ENCODE data around the gene RASGRF1.

RASGRF1 gene

DNA sequence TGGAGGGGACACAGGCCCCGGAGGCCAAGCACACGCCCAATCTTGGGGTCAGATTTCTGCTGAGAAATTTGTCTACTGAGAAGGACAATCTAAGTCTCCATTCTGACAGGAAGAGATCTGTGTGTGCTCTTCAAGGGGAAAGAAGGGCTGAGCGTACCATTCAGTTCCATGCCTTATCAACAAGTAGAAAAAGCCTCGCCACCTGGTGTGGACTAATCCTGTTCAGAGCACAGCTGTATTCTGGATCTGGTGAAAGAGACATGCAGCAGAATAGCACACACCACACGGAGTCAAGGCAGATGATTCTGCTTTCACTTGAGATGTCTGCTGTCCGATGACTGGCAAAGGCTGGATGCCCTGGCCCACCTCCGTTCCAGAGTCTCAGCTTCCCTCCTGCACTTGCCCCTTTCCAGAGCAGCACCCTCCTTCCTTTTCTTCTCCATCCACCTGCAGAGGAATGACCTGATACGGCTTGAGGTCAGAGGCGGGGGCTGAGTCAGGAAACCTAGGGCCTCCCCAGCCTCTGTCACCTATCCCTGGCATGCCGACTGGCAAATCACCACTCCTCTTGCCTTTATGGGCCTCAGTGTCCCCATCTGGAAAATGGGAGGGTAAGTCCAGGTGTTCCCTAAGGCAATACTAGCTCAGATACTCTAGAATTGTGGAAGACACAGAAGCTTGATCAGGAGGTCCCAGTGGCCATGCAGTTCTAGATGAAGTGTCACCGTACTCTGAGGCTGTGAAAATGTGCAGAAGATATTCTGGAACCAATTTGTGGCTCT, 108.9 kb downstream of the RASGRF1 start:
- DNase-seq = no peak

DNA sequence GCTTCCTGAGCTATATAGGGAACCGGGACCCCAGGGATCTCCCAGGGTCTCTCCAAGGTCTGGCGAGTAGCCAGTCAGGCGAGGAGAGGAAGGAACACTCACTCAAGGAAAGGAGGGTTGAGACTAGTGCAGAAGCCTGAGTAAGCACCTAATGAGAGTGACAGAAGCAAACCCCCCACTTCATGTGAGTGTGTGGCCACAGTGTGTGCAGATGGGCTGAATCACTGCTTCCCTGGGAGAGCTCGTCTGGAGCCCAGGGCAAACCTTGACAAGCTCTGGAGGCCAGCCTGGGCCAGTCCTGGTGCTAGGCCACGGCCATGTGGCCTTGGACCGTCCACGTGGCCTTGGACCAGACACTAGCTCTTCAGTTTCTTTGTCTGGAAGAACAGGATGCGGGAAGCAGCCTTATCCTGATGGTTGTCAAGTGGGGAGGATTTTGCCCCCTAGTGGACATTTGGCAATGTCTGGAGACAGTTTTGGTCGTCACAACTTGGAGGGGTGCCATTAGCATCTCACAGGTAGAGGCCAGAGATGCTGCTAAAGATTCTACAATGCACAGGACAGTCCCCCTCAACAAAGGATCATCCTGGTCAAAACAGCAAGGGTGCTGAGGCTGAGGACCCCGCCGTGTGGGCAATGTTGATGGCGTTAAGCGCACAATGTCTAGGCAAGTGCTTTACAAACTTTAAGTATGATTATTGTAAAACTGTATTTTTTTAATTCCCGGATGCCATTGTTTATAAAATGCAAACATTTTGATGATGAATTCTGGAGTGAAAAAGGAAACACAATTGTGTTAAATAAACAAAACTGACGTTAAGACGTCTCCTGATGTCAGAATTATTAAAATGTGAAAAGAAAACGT, 110.9 kb downstream of the RASGRF1 start:
- DNase-seq = peak in 1 of 5 experiments; percentile 43

DNA sequence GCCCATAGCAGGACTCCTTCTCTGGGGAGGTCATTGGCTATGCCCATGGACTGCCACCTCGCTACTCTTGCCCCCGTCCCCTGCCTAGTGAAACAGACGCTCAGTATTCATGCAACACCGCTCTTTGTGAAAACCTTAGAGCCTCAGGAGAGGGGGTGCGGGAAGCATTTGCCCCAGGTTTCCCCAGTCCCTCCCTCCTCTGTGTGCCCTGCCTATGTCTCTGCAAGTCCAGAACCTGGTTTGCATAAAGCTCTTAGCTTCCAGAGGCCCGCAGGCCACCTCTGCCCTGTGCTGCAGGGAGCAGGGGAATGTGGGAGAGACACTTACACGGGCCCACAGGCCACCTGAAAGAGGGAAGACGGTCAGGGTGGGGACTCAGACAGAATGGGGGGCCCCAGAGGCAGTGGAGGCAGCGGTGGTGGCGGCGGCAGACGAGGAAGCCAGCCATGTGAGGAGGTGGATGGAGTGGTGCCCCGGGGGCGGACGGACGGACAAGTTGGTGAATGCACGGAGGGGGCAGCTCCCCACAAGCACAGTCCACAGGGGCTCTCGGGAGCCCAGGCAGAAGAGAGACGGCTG, 111.9 kb downstream of the RASGRF1 start:
- DNase-seq = no peak

GRCh38 chr15:78977591-78978347, 112.8 kb downstream of the RASGRF1 start:
- DNase-seq = peak in 1 of 5 experiments; percentile 39

GRCh38 chr15:78977091-78977571, 113.4 kb downstream of the RASGRF1 start:
- peak in 1 of 5 experiments; percentile 64 for DNase-seq

GRCh38 chr15:78976691-78977090, 113.9 kb downstream of the RASGRF1 start:
- DNase-seq = no peak

DNA sequence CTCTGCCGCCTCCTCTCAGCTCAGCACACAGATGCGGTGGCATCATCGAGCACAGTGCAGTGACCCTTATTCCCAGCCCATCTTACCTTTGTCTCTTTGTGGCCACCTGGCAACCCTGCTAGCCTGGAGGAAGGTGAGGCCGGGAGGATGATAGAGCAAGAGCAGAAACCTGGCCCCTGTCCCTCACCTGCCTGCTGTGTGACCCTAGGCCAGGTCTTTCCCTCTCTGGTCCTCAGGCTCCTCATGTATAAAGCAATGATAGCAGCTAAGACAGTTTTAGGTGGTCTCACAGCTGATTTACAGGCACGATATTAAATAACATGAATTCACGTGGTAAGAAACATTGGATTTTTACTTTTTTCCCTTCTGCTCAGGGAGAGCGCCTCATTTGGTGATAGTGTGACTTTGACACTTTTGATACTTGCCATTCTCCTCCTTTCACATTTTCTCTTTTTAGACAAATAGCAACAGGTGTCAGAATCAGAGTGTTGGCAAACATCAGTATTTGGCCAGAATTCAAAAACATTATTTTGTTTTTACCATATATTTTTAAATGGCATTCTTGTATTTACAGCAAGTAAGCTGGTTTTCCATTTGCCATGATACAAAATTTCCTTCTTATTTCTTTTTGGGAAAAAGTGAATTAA, 116.2 kb downstream of the RASGRF1 start:
- DNase-seq = no peak

GRCh38 chr15:78969687-78970349, 120.8 kb downstream of the RASGRF1 start:
- DNase-seq = no peak

DNA sequence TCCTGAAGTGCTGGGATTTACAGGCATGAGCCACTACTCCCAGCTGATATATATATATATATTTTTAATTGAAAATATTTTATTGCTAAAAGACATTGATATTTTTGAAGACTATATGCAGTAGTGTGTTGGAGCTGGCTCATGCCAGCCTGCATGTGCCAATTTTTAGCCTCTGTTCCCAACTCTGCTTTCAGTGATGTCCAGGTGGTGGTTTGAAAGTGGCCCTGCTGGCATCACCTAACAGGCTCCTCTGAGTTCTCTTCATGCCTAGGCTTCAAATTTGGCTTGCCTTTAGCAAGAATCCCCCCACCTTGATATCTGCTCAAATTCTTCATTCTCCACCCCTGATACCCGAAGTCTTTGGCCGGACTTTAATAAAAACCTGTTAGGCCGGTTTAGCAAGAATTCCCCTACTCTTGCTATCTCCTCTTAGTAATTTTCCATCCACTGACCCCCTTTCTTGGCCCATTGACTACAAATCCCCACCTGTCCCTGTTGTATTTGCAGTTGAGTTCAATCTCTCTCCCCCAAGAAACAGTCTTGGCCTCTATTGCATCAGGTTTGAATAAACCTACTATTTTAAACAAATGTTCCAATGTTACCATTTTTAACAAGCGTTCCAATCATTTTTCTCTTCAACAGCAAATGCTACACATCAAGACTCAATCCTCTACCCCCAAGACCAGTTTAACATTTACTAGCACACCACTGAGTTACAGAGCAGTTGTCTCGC, 121.9 kb downstream of the RASGRF1 start:
- DNase-seq = no peak

- DNase-seq = no peak
These were observed 122.5 kb downstream of the RASGRF1 start for GRCh38 chr15:78968114-78968513.

GRCh38 chr15:78960308-78960707, 130.3 kb downstream of the RASGRF1 start:
- DNase-seq = no peak

- no peak for DNase-seq
These were observed 131.2 kb downstream of the RASGRF1 start for GRCh38 chr15:78959360-78959759.

DNA sequence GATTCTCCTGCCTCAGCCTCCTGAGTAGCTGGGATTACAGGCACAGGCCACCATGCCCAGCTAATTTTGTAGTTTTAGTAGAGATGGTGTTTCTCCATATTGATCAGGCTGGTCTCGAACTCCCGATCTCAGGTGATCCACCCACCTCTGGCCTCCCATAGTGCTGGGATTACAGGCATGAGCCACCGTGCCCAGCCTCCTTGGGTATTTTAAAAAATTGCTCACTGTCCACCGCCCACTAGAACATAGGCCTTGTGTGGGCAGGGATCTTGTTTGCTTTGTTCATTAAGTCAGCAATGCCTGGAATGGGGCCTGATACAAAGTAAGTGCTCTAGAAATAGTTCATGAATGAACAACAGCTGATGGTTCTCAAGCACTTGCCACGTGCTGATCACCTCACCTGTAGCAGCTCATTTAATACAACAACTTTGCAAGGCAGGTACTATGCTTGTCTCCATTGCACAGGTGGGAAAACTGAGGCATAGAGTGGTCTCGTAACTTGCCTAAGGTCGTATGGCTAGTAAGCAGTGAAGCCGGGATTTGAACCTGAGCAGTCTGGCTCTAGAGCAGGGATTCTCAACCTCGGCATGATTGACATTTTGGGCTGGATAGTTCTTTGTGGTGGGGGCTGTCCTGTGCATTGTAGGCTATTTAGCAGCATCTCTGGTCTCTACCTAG, 133.0 kb downstream of the RASGRF1 start:
- no peak for DNase-seq

DNA sequence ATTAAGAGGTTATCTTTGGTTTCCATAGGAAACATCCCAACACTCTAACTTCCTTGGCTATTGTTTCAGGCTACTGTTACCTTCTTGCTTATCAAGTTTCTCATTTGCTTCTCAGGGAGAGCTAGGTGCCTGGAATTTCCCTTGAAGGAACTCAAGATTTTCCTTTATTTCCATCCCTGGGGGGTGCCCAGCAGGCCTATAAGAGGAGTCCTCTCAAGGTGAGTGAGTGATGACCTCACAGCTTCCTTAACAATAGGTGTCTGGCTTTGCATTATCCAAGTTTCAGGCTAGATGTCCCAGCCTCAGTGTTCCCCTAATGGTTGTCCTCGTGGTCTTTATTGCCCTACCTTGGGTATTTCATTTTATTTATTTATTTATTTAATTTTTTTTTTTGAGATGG, 133.6 kb downstream of the RASGRF1 start:
- no peak for DNase-seq

GRCh38 chr15:78955355-78955754, 135.2 kb downstream of the RASGRF1 start:
- no peak for DNase-seq

DNA sequence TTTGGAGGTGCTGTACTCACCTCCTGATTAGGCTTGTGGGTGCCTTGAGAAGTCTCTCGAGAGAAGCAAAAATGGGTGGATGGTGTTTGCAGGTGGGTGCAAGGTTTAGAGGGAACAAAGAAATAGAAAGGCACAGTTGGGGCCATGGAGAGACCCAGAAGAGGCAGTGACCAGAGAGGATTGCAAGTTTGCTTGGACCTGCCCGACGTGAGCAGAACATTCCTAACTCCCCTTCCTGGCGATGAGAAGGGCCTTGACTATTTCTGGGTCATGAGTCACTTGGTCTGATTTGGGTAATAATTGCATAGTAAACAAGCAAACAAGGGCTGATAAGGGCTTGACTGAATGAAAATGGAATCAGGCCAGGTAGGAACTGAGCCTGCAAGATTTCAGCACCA, 138.7 kb downstream of the RASGRF1 start:
- DNase-seq = no peak

GRCh38 chr15:78950902-78951840, 139.4 kb downstream of the RASGRF1 start:
- peak in 1 of 5 experiments; percentile 66 for DNase-seq

- DNase-seq = no peak
These were observed 140.2 kb downstream of the RASGRF1 start for GRCh38 chr15:78950343-78950742.

DNA sequence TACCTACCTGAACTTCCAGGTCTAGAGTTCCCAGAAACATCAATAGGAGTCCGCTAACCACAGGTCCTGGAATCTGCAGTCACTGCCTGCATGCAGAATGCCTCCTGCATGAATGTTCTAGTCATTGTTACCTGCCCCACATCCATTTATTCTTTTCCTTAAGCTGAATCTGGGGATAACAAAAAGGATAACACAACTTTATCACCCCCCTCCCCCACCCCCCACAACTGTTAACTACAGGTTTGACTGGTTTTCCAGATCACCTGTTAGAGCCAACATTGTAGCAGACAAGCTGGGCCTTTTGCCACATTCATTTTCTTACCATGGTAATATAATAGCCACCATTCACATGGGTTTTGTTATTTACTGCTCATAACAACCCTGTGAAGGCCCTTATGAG, 141.1 kb downstream of the RASGRF1 start:
- DNase-seq = no peak

All from T-helper 2 cell (primary cell).